Ishikawa (cell line): ENCODE results near the gene SEC31A.

Experiments used
- CREB1 ChIP-seq: IDR thresholded peaks from 2 replicates; pipeline ENCODE4 v1.6.1; 2012; ENCODE audit warnings: low read depth
- EGR1 ChIP-seq: IDR thresholded peaks from 2 replicates; pipeline ENCODE4 v1.6.1; 2012
- FOXM1 ChIP-seq: IDR thresholded peaks from 2 replicates; pipeline ENCODE4 v1.6.1; 2012; ENCODE audit warnings: low read depth, borderline replicate concordance
- TAF1 ChIP-seq: IDR thresholded peaks from 2 replicates; pipeline ENCODE4 v1.6.1; 2012; ENCODE audit warnings: low read depth, mild to moderate bottlenecking
- TEAD4 ChIP-seq: IDR thresholded peaks from 2 replicates; pipeline ENCODE4 v1.6.1; 2012

GRCh38 chr4:82861529-82861928 is 29.4 kb downstream of the SEC31A start:
- TF ChIP-seq CREB1 (no peak), TAF1 (no peak), EGR1 (no peak), TEAD4 (no peak), FOXM1 (no peak)
